SK-N-SH (cell line): ENCODE data around the gene PRPF18.

ENCODE experiments used
- CHD2 ChIP-seq: fragments of 150-350 bp; IDR thresholded peaks from 2 replicates; pipeline ENCODE4 v1.6.1; 2018; ENCODE audit warnings: low read length; ENCODE audit not compliant: partially characterized antibody
- FOXM1 ChIP-seq: IDR thresholded peaks from 2 replicates; pipeline ENCODE4 v1.4.0; 2012; ENCODE audit warnings: low read depth, mild to moderate bottlenecking
- JUND ChIP-seq: IDR thresholded peaks from 2 replicates; pipeline ENCODE4 v1.4.0; 2012
- MXI1 ChIP-seq: IDR thresholded peaks from 2 replicates; pipeline ENCODE4 v1.6.1; 2012; ENCODE audit warnings: mild to moderate bottlenecking, low read depth, low read length, improper control_type of control experiment
- POLR2AphosphoS5 ChIP-seq: IDR thresholded peaks from 2 replicates; pipeline ENCODE4 v1.6.1; 2012; ENCODE audit warnings: low read depth, low read length
- RCOR1 ChIP-seq: fragments of 150-350 bp; IDR thresholded peaks from 2 replicates; pipeline ENCODE4 v1.6.1; 2017; ENCODE audit warnings: antibody characterized with exemption, low read length
- TCF12 ChIP-seq: IDR thresholded peaks from 2 replicates; pipeline ENCODE4 v1.4.0; 2012
- TF ChIP-seq, protein P1 (sequence below): fragments of 200-600 bp; sonication (generic); IDR thresholded peaks from 2 replicates; pipeline ENCODE4 v1.6.1; 2017; ENCODE audit warnings: antibody characterized with exemption, mild to moderate bottlenecking, moderate library complexity

DNA sequence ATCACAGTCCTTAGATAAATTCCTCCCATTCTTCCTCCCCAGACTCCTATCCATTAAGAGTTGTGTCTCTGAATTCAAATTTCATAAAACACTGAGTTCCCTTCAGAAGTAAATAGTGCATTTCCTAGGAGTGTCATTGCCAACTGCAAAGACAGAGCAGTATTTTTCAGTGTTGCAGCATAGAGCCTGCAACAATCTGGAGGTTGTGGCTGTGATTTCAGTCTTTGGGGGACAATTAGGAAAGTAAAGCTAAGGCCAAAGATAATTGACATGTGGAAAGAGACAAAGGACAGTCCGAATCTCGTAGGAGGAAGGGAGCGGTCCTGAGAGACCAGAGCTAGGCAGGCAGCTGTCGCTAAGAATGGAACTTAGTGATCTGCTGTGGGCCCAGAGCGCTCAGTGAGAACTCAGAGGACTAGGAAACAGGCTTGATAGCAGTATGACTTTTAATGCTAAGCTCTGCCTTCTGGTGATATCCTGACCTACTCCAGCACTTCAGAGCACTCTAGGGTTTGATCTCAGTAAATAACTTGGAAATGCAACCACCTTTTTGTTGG, 46.2 kb downstream of the PRPF18 start:
- TF ChIP-seq MXI1, result no peak
- no peak for TF ChIP-seq RCOR1
- TF ChIP-seq, protein P1, sequence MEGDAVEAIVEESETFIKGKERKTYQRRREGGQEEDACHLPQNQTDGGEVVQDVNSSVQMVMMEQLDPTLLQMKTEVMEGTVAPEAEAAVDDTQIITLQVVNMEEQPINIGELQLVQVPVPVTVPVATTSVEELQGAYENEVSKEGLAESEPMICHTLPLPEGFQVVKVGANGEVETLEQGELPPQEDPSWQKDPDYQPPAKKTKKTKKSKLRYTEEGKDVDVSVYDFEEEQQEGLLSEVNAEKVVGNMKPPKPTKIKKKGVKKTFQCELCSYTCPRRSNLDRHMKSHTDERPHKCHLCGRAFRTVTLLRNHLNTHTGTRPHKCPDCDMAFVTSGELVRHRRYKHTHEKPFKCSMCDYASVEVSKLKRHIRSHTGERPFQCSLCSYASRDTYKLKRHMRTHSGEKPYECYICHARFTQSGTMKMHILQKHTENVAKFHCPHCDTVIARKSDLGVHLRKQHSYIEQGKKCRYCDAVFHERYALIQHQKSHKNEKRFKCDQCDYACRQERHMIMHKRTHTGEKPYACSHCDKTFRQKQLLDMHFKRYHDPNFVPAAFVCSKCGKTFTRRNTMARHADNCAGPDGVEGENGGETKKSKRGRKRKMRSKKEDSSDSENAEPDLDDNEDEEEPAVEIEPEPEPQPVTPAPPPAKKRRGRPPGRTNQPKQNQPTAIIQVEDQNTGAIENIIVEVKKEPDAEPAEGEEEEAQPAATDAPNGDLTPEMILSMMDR, result no peak
- TF ChIP-seq JUND, result no peak
- TF ChIP-seq FOXM1, result no peak
- no peak for TF ChIP-seq TCF12
- no peak for TF ChIP-seq POLR2AphosphoS5
- no peak for TF ChIP-seq CHD2
